NCI-H2081 treated with DMSO at 0.1 percent for 48 hours (cell line): Measurements from ENCODE around the gene CHEK2.
"Not testable (repeated sequence)": the region's sequence is repeated elsewhere in the genome, so short reads cannot be mapped to it uniquely, and the experiment has no call there.

Experiments
- DNase-seq: peaks from one replicate; lab custom pipeline; 2025; lab: John Stamatoyannopoulos, UW

The CHEK2 gene

GRCh38 chr22:28689796-28690195, 51.8 kb downstream of the CHEK2 start:
- not testable (repeated sequence) for DNase-seq

DNA sequence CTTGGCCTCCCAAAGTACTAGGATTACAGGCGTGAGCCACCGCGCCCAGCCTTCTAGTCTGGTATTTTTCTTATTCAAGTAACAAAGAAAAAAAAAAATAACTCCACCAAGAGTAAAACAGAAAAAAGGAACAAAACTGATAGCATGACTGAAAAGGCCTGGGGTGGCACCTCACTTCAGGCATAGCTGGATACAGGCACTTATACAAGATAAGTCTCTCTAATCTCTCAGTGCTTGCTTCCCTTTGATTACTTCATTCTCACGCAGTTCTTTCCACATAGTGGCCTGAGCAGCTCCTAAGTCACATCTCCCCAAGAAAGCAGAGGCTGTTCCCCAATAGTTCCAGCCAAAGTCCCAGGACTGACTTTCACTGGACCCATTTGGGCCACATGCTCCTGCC, 58.7 kb downstream of the CHEK2 start:
- DNase-seq = not testable (repeated sequence)

DNA sequence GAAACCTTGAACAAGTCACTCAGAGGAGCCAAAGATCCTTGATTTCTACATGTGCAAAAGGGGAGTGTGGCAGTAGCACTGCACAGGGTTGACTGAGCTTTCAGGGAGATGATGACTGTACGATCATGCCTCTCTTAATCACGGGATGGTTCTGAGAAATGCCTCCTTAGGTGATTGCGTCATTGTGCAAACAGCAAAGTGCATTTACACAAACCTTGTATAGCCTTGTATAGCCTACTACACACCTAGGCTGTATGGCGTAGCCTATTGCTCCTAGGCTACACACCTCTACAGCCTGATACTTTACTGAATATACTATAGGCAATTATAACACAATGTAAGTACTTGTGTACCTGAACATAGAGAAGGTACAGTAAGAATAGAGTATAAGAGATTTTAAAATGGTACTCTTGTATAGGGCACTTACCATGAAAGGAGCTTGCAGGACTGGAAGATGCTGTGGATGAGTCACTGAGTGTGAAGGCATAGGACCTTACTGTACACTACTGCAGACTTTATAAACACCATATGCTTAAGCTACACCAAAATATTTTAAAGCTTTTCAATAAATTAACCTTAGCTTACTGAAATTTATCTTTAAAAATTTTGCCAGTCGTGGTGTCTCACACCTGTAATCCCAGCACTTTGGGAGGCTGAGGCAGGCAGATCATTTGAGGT, 60.7 kb downstream of the CHEK2 start:
- DNase-seq = not testable (repeated sequence)

DNA sequence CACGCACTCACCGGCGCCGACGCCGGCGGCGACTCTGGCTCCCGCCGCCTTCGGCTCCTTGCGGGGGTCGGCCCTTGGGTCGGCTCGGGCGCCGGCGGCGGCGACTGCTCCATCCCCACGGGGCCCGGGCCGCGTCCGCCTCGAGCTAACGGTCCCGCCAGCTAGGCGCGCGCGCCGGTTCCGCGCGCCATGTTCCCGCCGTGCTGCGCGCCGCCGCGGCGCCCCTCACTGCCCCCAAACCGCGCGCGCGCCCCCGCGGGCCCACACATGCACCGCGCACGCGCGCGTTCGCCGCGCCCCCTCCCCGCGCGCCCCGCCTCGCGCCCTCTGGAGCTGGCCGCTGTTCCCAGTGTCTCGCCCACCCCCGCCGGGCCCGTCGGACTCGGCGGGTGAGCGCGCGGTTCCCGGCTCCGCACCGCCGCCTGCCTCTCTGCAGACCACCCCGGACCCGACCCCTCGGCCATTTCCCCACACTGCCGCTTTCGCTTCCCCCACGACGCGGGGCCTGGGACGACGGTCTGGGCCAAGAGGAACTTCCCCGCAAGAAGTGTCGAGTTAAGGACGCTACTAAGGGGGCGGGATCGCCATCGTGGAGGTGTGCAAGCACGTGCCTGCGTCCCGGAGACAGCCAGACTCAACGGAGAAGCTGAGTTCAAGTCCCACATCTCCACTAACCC, 61.9 kb downstream of the CHEK2 start, which contains the start of gene TTC28:
Gene TTC28, minus strand, starts transcription at position 230 of the 677 bp plus-strand sequence. Its CDS starts 117 bp downstream, at position 113.
- not testable (repeated sequence) for DNase-seq

GRCh38 chr22:28678778-28679610, 62.6 kb downstream of the CHEK2 start:
- not testable (repeated sequence) for DNase-seq

DNA sequence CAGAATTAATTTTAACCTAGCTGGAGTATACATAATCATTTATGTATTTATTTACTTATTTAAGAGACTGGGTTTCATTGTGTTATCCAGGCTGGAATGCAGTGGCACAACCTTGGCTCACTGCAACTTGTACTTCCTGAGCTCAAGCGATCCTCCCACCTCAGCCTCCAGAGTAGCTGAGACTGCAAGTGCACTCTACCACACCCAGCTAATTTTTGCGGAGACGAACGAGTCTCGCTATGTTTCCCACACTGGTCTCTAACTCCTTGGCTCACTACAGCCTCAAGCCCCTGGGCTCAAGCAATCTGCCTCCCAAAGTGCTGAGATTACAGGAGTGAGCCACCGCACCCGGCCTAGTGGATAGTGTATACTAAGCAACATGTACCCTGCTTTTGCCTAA, 63.5 kb downstream of the CHEK2 start:
- not testable (repeated sequence) for DNase-seq

GRCh38 chr22:28674121-28674563, 67.5 kb downstream of the CHEK2 start:
- DNase-seq = no peak

DNA sequence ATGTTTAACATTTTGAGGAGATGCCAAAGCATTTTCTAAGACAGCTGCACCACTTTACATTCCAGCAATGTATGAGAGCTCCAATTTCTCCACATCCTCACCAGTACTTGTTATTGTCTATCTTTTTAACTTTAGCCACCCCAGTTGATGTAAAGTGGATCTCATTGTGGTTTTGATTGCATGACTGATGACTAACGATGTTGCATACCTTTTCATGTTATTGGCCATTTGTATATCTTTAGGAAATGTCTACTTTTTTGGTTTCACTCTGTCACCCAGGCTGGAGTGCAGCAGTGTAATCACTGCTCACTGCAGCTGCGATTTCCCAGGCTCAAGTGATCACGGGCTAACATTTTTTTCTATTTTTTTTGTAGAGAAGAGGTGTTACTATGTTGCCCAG, 70.9 kb downstream of the CHEK2 start:
- DNase-seq = no peak

DNA sequence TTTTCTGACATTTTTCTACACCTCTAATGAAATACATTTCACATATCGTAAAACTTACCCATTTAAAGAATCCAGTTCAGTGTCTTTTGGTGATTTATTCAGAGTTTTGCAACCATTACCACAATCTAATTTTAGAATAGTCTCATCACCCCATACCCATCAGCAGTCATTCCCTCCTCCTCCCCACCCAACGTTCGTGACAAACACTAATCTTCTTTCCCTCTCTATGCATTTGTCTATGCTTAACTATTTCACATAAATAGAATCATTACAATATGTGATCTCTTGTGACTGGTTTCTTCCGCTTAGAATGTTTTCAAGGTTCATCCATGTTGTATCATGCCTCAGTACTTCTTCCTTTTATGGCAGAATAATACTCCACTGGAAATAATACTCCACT, 71.5 kb downstream of the CHEK2 start:
- no peak for DNase-seq

DNA sequence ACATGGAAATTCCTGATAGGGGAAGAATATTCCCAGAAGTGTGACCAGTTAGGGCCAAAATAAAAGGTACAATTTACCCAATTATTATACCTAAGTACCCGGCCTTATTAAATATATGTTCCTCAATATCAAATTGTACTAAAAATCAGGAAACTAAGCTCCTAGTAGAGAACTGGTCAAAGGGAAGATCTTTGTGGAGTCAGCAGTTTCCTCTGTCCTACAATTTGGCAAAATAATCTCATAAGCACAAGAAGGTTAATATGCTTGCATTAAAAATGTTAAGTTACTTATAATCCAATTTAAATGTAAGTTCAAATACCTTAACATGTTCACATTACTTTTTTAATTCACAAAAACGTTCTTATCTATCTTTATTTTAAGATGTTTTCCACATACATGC, 72.2 kb downstream of the CHEK2 start:
- no peak for DNase-seq

- DNase-seq = not testable (repeated sequence)
Observed at GRCh38 chr22:28663569-28663942, 78.1 kb downstream of the CHEK2 start.

- DNase-seq = no peak
Observed at GRCh38 chr22:28658448-28658847, 83.2 kb downstream of the CHEK2 start.

- no peak for DNase-seq
Observed at GRCh38 chr22:28656181-28656580, 85.4 kb downstream of the CHEK2 start.

GRCh38 chr22:28650463-28650862, 91.2 kb downstream of the CHEK2 start:
- DNase-seq = no peak

GRCh38 chr22:28648792-28649191, 92.8 kb downstream of the CHEK2 start:
- DNase-seq = no peak

DNA sequence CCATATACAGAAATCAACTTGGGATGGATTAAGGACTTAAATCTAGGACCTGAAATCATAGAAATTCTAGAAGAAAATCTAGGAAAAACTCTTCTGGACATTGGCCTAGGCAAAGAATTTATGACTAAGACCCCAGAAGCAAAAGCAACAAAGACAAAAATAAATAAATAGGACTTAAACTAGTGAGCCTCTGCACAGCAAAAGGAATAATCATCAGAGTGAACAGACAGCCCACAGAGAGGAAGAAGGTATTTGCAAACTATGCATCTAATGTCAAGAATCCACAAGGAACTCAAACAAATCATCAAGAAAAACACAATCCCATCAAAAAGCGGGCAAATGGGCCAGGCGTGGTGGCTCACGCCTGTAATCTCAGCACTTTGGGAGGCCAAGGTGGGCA, 94.4 kb downstream of the CHEK2 start:
- DNase-seq = no peak

- DNase-seq = no peak
Observed at GRCh38 chr22:28639321-28639720, 102.3 kb downstream of the CHEK2 start.
